Pulmonary artery endothelial cell (primary cell): Measurements from ENCODE around the gene DCUN1D1. TPM values are rescaled to one million over a fixed set of nuclear protein-coding genes. Genes with fewer than 3 reads are reported as not detected.
A peak's percentile ranks its signal among the peaks of the same experiment; 100 is the strongest.
"Not testable (repeated sequence)": the region's sequence is repeated elsewhere in the genome, so short reads cannot be mapped to it uniquely, and the experiment has no call there.

Source experiments
- DNase-seq: peaks from one replicate; pipeline ENCODE4 v3.0.0-alpha.2; 2011; ENCODE audit warnings: low read depth, low spot score
- total RNA-seq: library from RNA; depleted of rRNA; stranded (reverse); fragments of >200 nt; gene quantifications from 2 replicates; pipeline ENCODE4 v1.2.3, GENCODE V29; 2014

DCUN1D1 gene
- total RNA-seq, result 24.7 and 36.4 TPM in 2 replicates

DNA sequence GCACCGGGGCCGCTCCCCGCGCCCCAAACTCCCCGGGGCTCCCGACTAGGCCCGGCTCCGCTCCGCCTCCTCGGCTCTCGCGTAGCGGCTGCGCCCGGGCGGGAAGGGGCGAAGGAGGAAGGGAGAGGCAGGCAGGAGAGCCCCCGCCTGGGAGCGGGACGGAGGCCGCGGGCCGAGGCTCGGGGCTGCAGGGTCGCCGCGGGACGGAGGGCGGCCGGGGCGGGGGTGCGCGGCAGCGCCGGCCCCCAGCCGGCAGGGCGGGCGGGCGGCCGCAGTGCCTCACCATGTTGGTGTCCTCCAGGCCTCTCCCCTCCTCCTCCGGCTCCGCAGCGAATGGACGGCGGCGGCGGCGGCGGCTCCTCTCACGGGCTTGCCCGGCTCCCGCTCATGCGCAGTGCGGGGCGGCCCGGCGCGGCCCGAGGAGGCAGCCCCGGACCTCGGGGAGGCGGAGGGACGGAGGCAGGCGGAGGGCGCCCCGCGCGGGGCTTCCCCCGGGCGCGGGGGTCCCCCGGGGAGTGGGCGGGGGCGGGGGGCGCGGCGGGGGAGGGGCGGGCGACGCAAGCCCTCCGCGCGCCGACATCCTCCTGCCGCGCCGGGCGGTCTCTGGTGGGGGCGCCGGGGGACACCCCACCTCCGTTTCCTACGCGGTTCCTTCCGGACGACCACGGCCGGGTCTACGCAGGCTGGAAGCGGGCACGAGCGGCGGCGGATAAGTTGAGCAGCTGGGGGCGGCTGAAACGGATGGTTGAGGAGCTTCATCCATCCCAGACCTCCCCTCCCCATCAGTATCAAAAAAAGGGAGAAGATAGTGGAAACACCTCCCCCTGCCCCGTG, at the start of gene DCUN1D1:
Gene DCUN1D1, minus strand, starts transcription at position 335 of the 834 bp plus-strand sequence. Its CDS starts 49 bp downstream, at position 286.
- DNase-seq, result peak; percentile 33

DNA sequence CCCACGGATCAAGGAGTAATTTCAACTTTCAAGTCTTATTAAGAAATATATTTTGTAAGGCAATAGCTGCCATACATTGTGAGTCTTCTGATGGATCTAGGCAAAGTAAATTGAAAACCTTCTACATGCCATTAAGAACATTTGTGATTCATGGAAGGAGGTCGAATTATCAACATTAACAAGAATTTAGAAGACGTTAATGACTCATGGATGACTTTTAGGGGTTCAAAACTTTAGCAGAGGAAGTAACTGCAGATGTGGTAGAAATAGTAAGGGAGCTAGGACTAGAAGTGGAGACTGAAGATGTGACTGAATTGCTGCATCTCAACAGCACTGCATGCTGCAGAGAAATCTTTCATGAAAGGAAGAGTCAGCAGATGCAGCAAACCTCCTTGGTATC, 48.1 kb upstream of the DCUN1D1 start:
- DNase-seq, result no peak

DNA sequence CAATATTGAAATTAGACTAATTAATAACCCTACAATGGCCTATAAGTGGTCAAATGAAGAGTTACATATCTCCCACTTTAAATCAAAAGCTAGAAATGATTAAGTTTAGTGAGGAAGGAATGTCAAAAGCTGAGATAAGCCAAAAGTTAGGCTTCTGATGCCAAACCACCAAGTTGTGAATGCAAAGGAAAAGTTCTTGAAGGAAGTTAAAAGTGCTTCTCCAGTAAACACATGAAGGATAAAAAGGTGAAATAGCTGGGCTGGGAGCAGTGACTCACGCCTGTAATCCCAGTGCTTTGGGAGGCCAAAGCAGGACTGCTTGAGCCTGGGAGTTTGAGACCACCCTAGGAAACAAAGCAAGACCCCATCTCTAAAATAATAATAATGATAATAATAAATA, 46.9 kb upstream of the DCUN1D1 start:
- DNase-seq, result no peak

DNA sequence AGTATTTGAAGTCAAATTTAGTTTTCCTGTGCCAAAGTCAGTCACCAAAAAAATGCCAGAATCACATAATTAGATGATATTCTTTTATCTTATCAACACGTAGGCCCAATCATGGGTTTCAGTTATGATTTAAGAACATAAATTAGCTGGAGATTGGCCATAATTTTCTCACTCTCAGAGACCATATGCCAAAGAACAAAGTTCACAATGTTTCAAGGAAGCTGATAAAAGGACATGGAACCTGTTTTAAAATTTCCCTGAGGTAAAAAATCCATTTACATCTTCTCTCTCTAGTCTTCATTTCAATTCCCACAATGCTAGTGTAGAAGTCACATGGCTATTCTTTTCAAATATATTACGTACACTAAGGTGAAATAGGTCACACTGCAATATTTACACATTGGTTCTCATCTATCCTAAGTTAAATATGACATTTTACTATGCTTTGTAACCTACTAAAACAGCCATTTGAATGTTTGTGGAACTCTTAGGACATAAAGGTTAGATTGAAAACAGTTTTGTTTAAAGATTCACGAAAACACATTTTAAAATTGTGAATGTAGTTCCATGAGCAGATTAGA, 42.7 kb upstream of the DCUN1D1 start:
- DNase-seq, result no peak

DNA sequence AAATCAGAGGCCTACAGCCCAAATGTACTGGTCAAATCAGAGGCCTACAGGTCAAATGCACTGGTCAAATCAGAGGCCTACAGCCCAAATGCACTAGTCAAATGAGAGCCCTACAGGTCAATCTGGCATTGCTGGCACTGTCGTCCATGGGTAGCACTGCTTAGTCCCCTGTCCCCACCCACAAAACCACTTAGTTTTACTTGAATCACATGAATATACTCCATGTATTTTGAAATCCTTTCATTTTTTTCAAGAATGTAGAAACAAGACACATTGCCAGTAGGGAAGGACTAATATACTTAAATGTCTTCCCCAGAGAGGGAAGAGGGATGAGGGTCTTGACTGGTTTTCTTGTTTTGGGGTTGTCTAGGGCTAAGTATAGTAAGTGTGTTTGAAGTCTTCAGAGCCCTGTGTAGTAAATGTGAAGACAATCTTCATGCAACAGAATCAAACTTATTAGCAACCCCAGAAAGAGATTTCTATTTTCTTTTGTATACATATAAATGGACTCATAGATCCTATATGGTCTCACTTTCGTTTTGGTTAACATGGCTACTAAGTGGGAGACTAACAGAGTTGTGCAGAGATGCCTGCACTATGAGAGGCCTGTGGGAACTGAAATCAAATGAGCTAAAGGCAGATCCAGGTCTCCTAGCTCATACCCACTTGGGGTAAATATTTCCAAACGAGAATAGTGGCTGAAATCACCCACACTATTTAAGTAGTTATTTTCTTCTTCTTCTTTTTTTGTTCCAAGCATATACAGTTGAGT, 38.3 kb upstream of the DCUN1D1 start:
- DNase-seq, result no peak

DNA sequence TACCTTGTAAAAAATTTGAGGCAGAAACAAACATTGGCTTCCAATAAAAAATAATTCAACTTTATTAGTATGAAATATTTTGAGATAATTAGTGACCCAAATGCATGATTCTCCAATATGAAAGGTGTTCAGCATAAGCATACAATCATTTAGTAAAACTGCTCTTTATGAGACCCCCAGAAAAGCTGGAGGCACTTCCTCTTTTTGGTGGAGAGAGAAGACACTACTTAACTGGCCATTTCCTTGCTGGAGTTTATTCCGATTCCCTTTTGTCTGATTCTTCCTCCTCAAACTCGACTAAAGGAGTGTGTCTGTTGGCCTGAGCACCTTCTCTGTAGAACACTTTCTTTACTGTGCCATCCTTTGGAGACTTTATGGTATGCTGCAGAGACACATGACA, 34.8 kb upstream of the DCUN1D1 start:
- no peak for DNase-seq

DNA sequence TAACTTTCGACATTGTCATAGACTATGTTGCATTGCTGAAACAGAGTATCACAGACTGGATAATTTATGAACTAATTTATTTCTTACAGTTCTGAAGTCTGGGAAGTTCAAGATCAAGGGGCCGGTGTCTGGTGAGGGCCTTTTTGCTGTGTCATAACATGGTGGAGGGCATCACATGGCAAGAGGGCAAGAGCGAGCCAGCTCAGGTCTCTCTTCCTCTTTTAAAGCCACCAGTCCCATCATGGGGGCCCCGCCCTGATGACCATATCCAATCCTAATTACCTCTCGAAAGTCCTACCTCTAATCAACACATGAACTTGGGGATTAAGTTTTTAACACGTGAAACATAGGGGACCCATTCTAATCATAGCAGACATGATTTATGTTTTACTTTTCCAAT, 33.5 kb upstream of the DCUN1D1 start:
- DNase-seq, result no peak

DNA sequence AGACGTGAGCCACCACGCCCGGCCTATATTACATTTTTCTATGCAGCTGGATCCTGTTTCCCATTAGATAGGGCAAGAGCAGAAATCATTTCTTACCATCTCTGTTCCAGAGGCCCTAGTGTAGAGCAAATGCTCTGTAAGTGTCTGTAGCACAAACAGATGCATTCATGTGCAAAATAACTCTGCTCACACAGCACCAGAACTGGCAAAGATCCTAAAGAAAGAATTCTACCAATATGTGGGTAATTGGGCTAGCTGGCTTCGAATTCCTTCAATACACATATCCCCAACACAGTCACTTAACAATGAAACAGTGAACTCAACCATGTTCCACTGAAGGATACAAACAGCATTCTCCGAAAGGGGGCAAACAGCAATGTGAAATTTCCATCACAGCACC, 32.7 kb upstream of the DCUN1D1 start:
- no peak for DNase-seq

DNA sequence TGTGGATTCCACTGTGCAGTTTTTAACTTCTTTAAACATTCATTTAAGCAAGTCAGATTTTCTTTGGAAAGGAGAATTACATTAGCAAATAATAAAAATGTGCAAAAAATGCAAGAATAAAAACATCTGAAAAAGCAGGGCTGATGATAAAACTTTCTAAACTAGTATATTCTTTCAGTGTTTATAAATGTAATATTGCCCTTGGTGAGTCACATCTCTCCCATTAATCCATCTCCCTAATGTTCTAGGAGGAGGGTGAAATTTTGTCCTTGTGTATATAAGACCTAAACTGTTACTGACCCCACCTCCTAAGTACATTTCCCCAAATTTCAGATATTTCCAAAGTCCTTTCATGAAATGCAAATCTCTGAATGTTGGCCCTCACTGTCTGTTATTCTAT, 28.5 kb upstream of the DCUN1D1 start:
- no peak for DNase-seq

DNA sequence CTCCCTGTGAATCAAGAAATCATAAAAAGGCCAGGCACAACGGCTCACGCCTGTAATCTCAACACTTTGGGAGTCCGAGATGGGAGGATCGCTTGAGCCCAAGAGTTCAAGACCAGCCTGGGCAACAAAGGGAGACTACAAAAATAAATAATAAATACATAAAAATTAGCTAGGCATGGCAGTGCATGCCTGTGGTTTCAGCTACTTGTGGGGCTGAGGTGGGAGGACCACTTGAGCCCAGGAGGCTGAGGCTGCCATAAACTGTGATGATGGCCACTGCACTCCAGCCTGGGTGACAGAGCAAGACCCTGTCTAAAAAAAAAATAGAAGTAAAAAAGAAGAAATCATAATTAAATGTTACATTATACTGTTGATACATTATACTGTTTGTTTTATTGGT, 28.0 kb upstream of the DCUN1D1 start:
- DNase-seq, result no peak

DNA sequence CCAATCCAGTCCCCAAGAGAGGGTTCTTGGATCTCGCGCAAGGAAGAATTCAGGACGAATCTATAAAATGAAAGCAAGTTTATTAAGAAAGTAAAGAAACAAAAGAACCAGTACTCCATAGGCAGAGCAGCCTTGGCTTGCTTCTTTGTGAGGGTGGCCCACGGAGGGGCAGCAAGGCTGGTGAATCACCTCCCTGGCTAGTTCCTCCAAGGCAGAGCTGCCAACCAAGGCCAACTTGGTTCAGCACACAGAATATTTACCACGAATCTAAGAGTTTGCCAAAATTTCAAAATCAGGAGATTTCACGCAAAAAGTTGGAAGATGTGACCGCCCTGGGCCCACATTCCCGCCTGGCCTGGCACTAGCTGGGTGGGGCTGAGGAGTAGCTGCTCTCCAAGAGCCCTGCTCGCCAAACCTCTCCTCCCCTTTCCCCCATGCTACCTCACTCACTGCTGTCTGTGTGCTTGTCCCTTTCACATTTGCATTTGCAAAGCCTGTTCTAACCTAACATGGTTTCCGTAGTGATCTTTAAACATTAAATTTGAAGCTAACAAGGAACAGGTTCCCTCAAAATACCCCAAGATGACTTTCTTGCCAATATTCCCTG, 26.2 kb upstream of the DCUN1D1 start:
- no peak for DNase-seq

DNA sequence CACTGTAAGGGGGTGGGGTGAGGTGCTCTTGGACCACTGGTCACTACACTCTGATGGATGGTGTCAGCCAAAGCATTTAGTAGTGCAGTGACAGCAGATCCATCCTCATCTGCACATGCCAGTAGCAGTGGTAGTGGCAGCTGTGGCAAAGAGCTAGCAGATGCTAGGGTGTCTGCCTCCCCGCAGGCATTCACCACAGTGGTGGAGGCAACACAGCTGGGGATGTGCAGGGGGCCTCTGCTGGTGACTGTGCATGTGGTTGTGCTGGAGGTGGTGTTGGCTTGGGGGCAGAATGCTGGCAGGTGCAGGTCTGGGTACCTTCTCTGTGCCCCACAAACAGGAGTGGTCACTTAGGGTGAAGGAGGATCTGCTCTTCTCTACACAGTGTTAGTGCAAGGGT, 19.4 kb upstream of the DCUN1D1 start:
- DNase-seq, result no peak

DNA sequence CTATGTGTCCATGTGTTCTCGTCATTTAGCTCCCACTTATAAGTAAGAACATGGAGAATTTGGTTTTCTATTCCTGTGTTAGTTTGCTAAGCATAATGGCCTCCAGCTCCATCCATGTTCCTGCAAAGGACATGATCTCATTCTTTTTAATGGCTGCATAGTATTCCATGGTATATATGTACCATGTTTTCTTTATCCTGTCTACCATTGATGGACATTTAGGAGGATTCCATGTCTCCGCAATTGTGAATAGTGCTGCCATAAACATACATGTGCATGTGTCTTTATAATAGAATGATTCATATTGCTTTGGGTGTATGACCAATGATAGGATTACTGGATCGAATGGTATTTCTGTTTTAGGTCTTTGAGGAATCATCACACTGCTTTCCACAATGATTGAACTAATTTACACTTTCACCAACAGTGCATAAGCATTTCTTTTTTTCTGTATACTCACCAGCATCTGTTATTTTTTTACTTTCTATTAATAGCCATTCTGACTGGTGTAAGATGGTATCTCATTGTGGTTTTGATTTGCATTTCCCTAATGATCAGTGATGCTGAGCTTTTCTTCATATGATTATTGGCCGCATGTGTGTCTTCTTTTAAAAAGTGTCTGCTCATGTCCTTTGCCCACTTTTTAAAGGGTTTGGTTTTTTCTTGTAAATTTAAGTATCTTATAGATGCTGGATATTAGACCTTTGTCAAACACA, 13.3 kb upstream of the DCUN1D1 start:
- not testable (repeated sequence) for DNase-seq

DNA sequence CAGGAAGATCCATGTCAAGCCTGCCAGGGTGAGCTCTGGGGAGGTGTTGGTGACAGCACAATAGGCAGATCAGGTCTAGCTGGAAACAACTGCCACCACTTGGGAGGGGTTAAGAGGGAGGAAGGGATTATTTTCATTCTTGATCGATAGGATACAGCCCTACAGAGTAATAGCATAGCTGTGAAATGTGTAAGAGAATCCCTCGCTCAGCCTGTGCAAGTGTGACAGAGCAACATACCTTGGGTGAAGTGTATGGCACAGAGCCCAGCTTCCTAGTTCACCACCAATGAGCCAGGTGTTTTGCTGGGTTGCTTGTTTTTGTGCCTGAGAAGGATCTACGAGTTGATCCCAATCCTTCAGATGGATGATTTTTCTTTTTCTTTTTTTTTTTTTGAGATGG, 9.2 kb upstream of the DCUN1D1 start:
- DNase-seq, result no peak

DNA sequence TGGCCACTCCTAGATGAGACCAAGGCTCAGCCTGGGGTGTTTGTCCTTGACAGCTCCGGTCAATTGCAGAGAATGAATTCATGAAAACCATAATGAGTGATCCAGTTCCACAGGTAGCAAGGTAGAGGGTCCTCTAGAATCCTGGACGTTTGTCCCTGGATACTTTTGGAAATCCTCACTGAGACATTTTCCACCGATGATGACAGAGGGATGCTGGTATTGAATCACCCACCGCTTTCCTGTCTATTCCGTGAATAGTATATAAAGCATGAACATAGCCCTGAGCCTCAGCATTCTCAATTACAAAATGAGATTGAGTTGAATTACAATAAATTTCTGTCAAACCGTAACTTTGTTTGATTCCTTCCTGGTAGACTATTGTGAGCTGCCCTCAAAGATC, 5.7 kb upstream of the DCUN1D1 start:
- no peak for DNase-seq

DNA sequence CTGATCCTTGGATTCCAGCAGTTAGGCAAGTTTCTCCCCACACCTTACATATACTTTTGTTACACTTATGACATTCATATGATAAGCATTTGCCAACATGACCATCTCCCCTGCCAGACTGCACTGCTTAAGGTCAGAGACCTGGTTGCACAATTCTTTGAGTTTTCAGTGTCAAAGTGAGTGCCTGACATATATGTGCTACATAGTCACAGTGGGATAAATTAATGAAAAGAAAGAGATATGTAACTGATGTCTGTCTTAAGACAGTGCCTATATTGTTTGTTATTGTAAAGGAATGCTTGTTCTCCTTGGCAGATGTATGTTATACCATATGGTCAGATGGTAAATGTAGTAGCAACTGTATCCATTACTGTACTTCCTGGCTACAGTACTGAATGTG, 3.5 kb upstream of the DCUN1D1 start:
- no peak for DNase-seq

DNA sequence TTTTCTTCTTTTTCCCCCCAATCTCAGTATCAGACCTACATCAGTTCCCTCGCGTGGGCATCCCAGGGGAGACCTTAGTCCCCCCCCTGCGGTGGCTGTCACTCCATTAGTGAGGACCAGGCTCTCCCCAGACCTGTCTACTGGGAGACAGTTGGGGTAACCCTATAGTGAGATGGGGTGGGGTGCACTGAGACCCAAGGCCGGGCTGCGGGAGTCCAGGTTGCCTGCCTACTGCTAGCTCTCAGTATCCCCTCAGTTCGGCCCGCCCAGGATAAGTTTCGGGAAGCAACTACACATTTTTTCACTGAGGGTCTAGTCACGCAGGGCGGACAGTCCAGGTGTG, 671 bp upstream of the DCUN1D1 start:
- no peak for DNase-seq

DNA sequence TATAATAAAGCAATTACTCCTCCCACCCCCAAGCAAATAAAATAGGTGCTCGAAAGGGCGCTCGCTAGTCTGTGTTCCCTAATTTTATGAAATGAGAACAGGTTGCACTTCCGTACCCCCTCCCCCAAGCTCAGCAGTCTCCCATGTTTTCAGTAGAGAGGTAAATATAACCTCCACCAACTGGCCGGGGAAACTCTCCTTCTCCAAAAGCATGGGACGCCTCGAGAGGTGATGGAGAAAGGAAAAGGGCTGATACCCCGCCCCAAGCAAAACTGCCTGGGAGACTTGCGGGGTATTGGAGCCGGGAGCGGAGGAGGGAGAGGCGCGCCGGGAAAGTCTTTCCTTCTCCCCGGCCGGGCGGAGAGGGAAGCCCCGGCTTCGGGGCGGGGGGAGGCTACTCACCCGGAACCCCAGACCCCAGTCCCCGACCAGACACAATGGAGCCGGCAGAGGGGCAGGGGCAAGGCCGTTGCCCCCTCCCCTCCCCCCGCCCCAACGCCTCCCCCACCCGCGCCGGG, 605 bp downstream of the DCUN1D1 start:
- DNase-seq, result no peak

DNA sequence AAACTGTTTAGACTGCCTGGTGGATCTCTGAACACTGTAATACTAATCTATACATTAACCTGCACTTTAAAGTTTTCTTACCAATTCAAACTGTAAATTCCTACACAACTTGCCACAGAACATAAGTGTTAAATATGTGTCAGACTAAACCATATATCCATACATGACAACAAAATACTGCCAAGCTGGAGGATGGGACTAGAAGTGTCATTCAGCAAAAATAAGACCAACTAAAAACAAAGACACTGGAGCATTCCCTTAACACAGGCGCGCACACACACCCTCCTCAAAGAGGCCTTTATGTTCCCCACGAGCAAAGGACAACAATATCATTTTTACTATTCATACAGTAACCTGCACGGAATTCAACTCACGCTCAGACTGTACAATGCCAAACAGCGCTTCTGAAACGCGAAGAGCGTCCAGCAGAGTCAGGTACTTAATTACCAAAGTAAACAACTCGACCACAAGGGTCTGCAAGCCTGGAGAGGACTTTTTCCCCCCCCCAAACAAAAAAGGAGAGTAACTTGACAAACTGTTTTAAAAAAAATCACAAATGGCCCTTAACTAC, 1.1 kb downstream of the DCUN1D1 start:
- no peak for DNase-seq

DNA sequence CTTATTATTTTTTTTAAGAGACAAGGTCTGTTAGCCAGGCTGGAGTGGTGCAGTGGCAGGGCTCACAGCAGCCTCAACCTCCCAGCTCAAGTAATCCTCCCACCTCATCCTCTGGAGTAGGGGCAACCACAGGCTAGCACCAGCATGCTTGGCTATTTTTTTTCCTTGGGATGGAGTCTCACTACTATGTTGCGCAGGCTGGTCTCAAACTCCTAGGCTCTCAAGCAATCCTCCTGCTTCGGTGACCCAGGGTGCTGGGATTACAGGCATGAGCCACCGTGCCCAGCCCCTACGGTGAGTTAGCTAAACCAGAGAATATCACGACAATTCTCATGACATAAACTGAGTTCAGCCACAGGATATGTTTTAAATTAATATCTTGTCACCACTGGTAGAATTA, 2.0 kb downstream of the DCUN1D1 start:
- DNase-seq, result no peak

DNA sequence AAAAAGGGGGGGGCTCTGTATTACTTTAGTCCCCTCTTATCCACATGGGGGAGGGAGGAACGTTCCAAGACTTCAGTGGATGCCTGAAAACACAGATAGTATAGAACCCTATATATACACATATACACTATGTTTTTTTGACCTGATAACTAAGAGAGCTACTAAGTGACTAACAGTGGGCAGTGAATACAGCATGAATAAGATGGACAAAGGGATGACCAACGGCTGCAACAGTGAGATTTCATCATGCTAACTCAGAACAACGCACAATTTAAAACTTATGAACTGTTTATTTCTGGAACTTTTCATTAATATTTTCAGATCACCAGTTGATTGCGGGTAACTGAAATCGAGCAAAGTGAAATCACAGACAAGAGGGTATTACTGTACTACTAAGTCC, 7.3 kb downstream of the DCUN1D1 start:
- DNase-seq, result no peak
